ENCODE measurements around the gene COL4A1.

Gene COL4A1

DNA sequence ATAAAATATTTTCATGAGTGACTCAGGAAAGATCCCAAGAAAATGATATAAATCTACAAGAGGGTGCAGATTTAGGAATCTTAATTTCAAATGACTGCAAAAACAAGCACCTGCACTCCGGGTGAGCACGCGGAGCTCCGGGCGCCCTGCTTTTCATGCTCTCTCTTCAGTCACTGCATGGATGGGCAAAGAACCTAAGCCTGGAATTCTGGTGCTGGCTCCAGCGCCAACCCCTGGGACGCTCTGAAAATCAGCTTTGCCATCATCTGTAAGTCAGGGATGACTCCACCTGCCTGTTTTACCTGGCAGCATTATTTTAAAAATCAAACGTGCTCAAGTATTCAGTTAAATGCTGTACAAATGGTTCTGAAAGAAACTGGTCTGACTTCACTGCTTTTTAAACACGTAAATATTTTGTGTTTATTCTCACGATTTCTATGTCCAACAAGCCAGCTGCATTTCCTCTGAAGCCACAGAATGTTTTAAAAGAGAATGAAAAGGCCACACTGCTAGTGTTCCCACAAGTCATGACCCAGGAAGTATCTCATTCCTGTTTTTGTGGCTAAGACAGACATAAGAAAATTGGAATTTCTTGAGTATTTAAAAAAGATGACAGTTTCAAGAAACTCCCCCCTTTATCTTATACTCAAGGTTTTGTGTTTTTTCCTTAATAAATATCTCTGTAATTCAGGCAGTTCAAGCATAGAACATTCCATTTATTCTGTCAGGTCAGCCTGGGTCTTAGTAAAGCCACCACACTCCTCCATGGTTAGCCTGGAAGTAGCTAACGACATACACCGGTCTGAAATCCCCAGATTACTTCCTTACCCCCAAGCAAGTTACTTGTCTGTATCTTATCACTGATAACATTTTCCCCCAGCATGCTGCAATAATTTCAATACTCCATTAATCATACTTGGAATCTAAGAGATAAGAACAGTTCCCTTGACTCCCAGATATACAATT is 81.1 kb downstream of the COL4A1 start:
- TF ChIP-seq TEAD4 (IDR thresholded peaks at IDR 0.05), result no peak
- no peak for TF ChIP-seq FOXM1 (IDR thresholded peaks at IDR 0.05; ENCODE audit: borderline replicate concordance, low read depth)
- no peak for TF ChIP-seq YY1 (IDR thresholded peaks at IDR 0.05; ENCODE audit: low read depth)
- no peak for TF ChIP-seq RAD21 (IDR thresholded peaks at IDR 0.05; ENCODE audit: low read depth)
- no peak for TF ChIP-seq TAF1 (IDR thresholded peaks at IDR 0.05; ENCODE audit: low read depth)
- TF ChIP-seq EGR1 (IDR thresholded peaks at IDR 0.05), result no peak
- no peak for TF ChIP-seq ZBTB7A (IDR thresholded peaks at IDR 0.05; ENCODE audit: low read depth)
- TF ChIP-seq CREB1 (IDR thresholded peaks at IDR 0.05; ENCODE audit: low read depth), result no peak
- TF ChIP-seq, protein P1, sequence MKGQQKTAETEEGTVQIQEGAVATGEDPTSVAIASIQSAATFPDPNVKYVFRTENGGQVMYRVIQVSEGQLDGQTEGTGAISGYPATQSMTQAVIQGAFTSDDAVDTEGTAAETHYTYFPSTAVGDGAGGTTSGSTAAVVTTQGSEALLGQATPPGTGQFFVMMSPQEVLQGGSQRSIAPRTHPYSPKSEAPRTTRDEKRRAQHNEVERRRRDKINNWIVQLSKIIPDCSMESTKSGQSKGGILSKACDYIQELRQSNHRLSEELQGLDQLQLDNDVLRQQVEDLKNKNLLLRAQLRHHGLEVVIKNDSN (IDR thresholded peaks at IDR 0.05), result no peak
- TF ChIP-seq, protein P2, sequence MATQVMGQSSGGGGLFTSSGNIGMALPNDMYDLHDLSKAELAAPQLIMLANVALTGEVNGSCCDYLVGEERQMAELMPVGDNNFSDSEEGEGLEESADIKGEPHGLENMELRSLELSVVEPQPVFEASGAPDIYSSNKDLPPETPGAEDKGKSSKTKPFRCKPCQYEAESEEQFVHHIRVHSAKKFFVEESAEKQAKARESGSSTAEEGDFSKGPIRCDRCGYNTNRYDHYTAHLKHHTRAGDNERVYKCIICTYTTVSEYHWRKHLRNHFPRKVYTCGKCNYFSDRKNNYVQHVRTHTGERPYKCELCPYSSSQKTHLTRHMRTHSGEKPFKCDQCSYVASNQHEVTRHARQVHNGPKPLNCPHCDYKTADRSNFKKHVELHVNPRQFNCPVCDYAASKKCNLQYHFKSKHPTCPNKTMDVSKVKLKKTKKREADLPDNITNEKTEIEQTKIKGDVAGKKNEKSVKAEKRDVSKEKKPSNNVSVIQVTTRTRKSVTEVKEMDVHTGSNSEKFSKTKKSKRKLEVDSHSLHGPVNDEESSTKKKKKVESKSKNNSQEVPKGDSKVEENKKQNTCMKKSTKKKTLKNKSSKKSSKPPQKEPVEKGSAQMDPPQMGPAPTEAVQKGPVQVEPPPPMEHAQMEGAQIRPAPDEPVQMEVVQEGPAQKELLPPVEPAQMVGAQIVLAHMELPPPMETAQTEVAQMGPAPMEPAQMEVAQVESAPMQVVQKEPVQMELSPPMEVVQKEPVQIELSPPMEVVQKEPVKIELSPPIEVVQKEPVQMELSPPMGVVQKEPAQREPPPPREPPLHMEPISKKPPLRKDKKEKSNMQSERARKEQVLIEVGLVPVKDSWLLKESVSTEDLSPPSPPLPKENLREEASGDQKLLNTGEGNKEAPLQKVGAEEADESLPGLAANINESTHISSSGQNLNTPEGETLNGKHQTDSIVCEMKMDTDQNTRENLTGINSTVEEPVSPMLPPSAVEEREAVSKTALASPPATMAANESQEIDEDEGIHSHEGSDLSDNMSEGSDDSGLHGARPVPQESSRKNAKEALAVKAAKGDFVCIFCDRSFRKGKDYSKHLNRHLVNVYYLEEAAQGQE (IDR thresholded peaks at IDR 0.05; ENCODE audit: low read depth), result no peak
- TF ChIP-seq NFIC (IDR thresholded peaks at IDR 0.05), result no peak
- TF ChIP-seq CEBPB (IDR thresholded peaks at IDR 0.05), result no peak
- TF ChIP-seq, protein P3, sequence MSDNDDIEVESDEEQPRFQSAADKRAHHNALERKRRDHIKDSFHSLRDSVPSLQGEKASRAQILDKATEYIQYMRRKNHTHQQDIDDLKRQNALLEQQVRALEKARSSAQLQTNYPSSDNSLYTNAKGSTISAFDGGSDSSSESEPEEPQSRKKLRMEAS (IDR thresholded peaks at IDR 0.05), result no peak
- no peak for TF ChIP-seq TCF12 (IDR thresholded peaks at IDR 0.05; ENCODE audit: low read depth)
- TF ChIP-seq EP300 (IDR thresholded peaks at IDR 0.05; ENCODE audit: borderline replicate concordance), result no peak

DNA sequence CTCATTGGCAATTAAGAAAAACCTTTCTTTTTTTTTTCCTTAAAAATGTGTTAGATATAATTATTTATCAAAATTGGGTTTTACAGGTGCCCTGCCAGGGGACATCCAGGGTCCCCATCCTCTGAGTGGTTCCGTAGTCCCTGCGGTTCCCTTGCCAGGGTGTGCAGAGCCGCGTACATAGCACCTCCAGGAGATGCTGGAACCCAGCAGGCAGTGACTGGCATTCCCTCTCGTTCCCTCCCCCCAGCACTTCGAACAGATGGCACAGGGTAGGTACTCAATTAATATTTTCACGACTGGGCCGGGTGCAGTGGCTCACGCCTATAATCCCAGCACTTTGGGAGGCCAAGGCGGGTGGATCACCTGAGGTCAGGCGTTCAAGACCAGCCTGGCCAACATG is 82.0 kb downstream of the COL4A1 start:
- TF ChIP-seq CREB1 (IDR thresholded peaks at IDR 0.05; ENCODE audit: low read depth) (no peak), TEAD4 (IDR thresholded peaks at IDR 0.05) (no peak), EGR1 (IDR thresholded peaks at IDR 0.05) (no peak), CEBPB (IDR thresholded peaks at IDR 0.05) (no peak)

DNA sequence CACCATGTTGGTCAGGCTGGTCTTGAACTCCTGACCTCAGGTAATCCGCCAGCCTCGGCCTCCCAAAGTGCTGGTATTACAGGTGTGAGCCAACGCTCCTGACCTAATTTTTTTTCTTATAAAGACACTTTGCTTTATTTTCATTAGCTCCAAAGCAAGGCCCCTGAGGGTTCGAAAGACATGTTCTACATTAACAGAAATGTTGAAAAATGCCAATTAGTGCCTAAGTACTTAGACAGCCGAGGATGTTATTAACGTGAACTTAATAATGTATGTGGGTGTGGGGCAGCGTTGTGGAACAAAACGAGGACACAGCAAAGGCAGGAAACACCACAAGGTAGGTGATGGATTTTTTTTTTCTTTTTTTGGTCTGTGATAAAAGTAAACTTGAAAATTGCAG is 82.4 kb downstream of the COL4A1 start:
- TF ChIP-seq, protein P1 (IDR thresholded peaks at IDR 0.05), result no peak
- TF ChIP-seq TEAD4 (IDR thresholded peaks at IDR 0.05) (no peak), FOXM1 (IDR thresholded peaks at IDR 0.05; ENCODE audit: borderline replicate concordance, low read depth) (no peak), EGR1 (IDR thresholded peaks at IDR 0.05) (no peak), CEBPB (IDR thresholded peaks at IDR 0.05) (no peak), YY1 (IDR thresholded peaks at IDR 0.05; ENCODE audit: low read depth) (no peak), ZBTB7A (IDR thresholded peaks at IDR 0.05; ENCODE audit: low read depth) (no peak), RAD21 (IDR thresholded peaks at IDR 0.05; ENCODE audit: low read depth) (no peak), NFIC (IDR thresholded peaks at IDR 0.05) (no peak), EP300 (IDR thresholded peaks at IDR 0.05; ENCODE audit: borderline replicate concordance) (no peak), CREB1 (IDR thresholded peaks at IDR 0.05; ENCODE audit: low read depth) (no peak), TCF12 (IDR thresholded peaks at IDR 0.05; ENCODE audit: low read depth) (no peak)
- TF ChIP-seq, protein P3 (IDR thresholded peaks at IDR 0.05), result no peak
- TF ChIP-seq, protein P2 (IDR thresholded peaks at IDR 0.05; ENCODE audit: low read depth), result no peak

DNA sequence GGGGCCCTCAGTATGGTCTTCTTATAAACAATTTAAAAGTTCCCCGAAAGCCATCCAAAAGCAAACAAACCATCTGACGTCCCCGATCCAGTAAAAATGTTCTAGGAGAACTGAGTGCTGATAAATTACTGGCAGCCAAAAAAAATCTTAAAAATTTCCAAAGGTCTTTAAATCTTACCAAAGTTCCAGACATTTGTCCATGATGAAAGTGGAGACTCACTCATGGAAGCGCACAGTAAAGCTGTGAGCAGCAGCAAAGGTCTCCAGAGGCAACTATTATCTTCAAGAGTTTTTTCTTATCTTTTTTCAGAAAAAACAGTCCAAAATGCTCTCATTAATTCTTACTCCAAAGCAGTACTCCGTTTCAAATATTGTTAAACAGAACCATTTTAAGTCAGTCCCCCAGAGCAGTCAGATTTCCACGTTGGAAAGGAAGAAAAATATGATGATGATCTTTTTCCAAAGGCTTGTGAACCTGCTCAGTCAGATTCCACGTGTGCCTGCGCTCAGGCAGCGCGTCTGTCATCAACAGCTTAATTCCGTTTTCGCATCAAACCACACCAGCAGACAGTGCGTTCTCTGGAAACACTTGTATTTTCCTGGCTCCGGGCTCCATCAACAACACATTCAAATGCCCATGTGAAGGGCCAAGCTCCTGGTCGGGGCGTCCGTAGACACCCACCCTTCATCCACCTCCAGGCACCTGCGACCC is 85.4 kb downstream of the COL4A1 start:
- TF ChIP-seq TEAD4 (IDR thresholded peaks at IDR 0.05) (no peak), NFIC (IDR thresholded peaks at IDR 0.05) (no peak), EGR1 (IDR thresholded peaks at IDR 0.05) (no peak), FOXM1 (IDR thresholded peaks at IDR 0.05; ENCODE audit: borderline replicate concordance, low read depth) (no peak), CEBPB (IDR thresholded peaks at IDR 0.05) (no peak), YY1 (IDR thresholded peaks at IDR 0.05; ENCODE audit: low read depth) (no peak), CREB1 (IDR thresholded peaks at IDR 0.05; ENCODE audit: low read depth) (no peak), TCF12 (IDR thresholded peaks at IDR 0.05; ENCODE audit: low read depth) (no peak), ZBTB7A (IDR thresholded peaks at IDR 0.05; ENCODE audit: low read depth) (no peak), RAD21 (IDR thresholded peaks at IDR 0.05; ENCODE audit: low read depth) (no peak)
- TF ChIP-seq, protein P2 (IDR thresholded peaks at IDR 0.05; ENCODE audit: low read depth), result no peak
- TF ChIP-seq, protein P1 (IDR thresholded peaks at IDR 0.05), result no peak
- TF ChIP-seq, protein P3 (IDR thresholded peaks at IDR 0.05), result no peak

Data from Ishikawa (cell line).